HCT116 (cell line): ENCODE measurements around the gene MST1. TPM values are rescaled to one million over a fixed set of nuclear protein-coding genes. Genes with fewer than 3 reads are reported as not detected.

Experiments
- ATAC-seq: fragments of 200-7000 bp; cut with Tn5 transposase; 2 replicates; pipeline ENCODE4 v1.9.1; 2020; ENCODE audit warnings: mild to moderate bottlenecking, moderate library complexity
- BruUV-seq: library from RNA; stranded (reverse); fragments of 400-500 nt; replicated peaks from 2 replicates; lab custom pipeline; 2021; lab: Mats Ljungman, UMichigan
- CTCF ChIA-PET: fragments of 300-600 bp; sonication (Branson Sonifier 250); formaldehyde crosslinking; loops from one replicate; lab custom pipeline; 2021; ENCODE audit warnings: antibody characterized with exemption; lab: Charles Lee
- POLR2A ChIA-PET: fragments of 300-600, 350-600 bp; sonication (Branson Sonifier 250); formaldehyde crosslinking; loops from one replicate; lab custom pipeline; 2021; ENCODE audit warnings: antibody characterized with exemption; lab: Charles Lee
- RAD21 ChIA-PET, 2 experiments: fragments of 300-600 bp; sonication (Branson Sonifier 250); formaldehyde crosslinking; loops; one replicate each; lab custom pipeline; 2023; ENCODE audit warnings: low total read pairs in 2 of 2; ENCODE audit not compliant: uncharacterized antibody in 2 of 2, unreplicated experiment in 2 of 2, low non-redundant PET in 1 of 2; lab: Charles Lee
- DNase-seq: peaks from one replicate; pipeline ENCODE4 v3.0.0-alpha.2; 2010; ENCODE audit warnings: low read depth, low spot score
- H2AFZ ChIP-seq: fragments of 200-600 bp; shearing (Covaris generic), sonication (generic); 2 replicates; pipeline ENCODE4 v1.6.1; 2017; ENCODE audit warnings: low read depth, mixed run types, mixed read lengths, antibody characterized with exemption, low read length; ENCODE audit not compliant: poor library complexity, severe bottlenecking
- H3K27ac ChIP-seq: 2 replicates; pipeline ENCODE4 v1.5.1; 2012; ENCODE audit warnings: low read depth, low read length
- H3K27me3 ChIP-seq: fragments of 200-600 bp; sonication (generic); 2 replicates; pipeline ENCODE4 v1.6.1; 2016; ENCODE audit warnings: mixed run types, low read length, mixed read lengths; ENCODE audit not compliant: insufficient read depth
- H3K36me3 ChIP-seq, 2 experiments: fragments of 200-500 bp in 1 of 2; fragments of 200-600 bp in 1 of 2; sonication (Bioruptor generic) in 1 of 2; sonication (generic) in 1 of 2; 2 replicates each; pipeline versions ENCODE4 v1.5.1 to v1.6.1; 2014 to 2016; ENCODE audit warnings: low read length in 2 of 2, inconsistent platforms in 1 of 2, mixed read lengths in 1 of 2, mixed run types in 1 of 2; ENCODE audit not compliant: insufficient read depth in 2 of 2, control insufficient read depth in 1 of 2
- H3K4me1 ChIP-seq, 2 experiments: fragments of 200-600 bp in 1 of 2; sonication (generic) in 1 of 2; 2 replicates each; pipeline versions ENCODE4 v1.5.1 to v1.6.1; 2012 to 2017; ENCODE audit warnings: low read length in 2 of 2, inconsistent platforms in 1 of 2, mild to moderate bottlenecking in 1 of 2, mixed read lengths in 1 of 2, mixed run types in 1 of 2, moderate library complexity in 1 of 2; ENCODE audit not compliant: insufficient read depth in 2 of 2, control insufficient read depth in 1 of 2
- H3K4me2 ChIP-seq: fragments of 200-600 bp; sonication (generic); 2 replicates; pipeline ENCODE4 v1.6.1; 2017; ENCODE audit warnings: mixed run types, low read length, mixed read lengths
- H3K4me3 ChIP-seq, 2 experiments: fragments of 200-600 bp in 1 of 2; sonication (generic) in 1 of 2; replicated peaks in 1 of 2; 2 replicates each; pipeline ENCODE4 v1.5.1; 2011 to 2016; ENCODE audit warnings: low read length in 2 of 2, control low read depth in 1 of 2, low read depth in 1 of 2, mild to moderate bottlenecking in 1 of 2, mixed read lengths in 1 of 2, mixed run types in 1 of 2
- H3K79me2 ChIP-seq: fragments of 200-600 bp; sonication (generic); 2 replicates; pipeline ENCODE4 v1.6.1; 2017; ENCODE audit warnings: mild to moderate bottlenecking, mixed run types, low read length, moderate library complexity, mixed read lengths; ENCODE audit not compliant: insufficient read depth
- H3K9ac ChIP-seq: fragments of 200-600 bp; sonication (generic); 2 replicates; pipeline ENCODE4 v1.6.1; 2016; ENCODE audit warnings: low read length, mixed read lengths
- H3K9me2 ChIP-seq: fragments of 200-600 bp; sonication (generic), shearing (Covaris generic); 2 replicates; pipeline ENCODE4 v1.6.1; 2017; ENCODE audit warnings: mixed run types, mild to moderate bottlenecking, moderate library complexity; ENCODE audit not compliant: insufficient read depth
- H3K9me3 ChIP-seq, 2 experiments: fragments of 200-500 bp in 1 of 2; fragments of 200-600 bp in 1 of 2; sonication (Bioruptor generic) in 1 of 2; sonication (generic) in 1 of 2; 2 replicates each; pipeline ENCODE4 v1.6.1; 2014 to 2017; ENCODE audit warnings: low read length in 2 of 2, mixed read lengths in 2 of 2, inconsistent platforms in 1 of 2, low read depth in 1 of 2, mild to moderate bottlenecking in 1 of 2, mixed run types in 1 of 2, moderate library complexity in 1 of 2; ENCODE audit not compliant: control insufficient read depth in 1 of 2, insufficient read depth in 1 of 2
- H4K20me1 ChIP-seq: fragments of 200-600 bp; sonication (generic), shearing (Covaris generic); 2 replicates; pipeline ENCODE4 v1.6.1; 2017; ENCODE audit warnings: mixed run types, mild to moderate bottlenecking, moderate library complexity; ENCODE audit not compliant: insufficient read depth
- ATF3 ChIP-seq: IDR thresholded peaks from 2 replicates; pipeline ENCODE4 v1.6.1; 2012
- EGR1 ChIP-seq: IDR thresholded peaks from 2 replicates; pipeline ENCODE4 v1.6.1; 2012; ENCODE audit warnings: low read depth
- JUND ChIP-seq: IDR thresholded peaks from 2 replicates; pipeline ENCODE4 v1.6.1; 2012
- POLR2A ChIP-seq: IDR thresholded peaks from 2 replicates; pipeline ENCODE4 v1.7.0; 2011; ENCODE audit warnings: borderline replicate concordance; ENCODE audit not compliant: insufficient read depth, insufficient read length; ENCODE audit errors: extremely low read depth
- POLR2AphosphoS5 ChIP-seq: IDR thresholded peaks from 2 replicates; pipeline ENCODE4 v1.6.1; 2011; ENCODE audit warnings: mild to moderate bottlenecking, low read depth, low read length, moderate library complexity
- YY1 ChIP-seq: IDR thresholded peaks from 2 replicates; pipeline ENCODE4 v1.6.1; 2011; ENCODE audit warnings: low read length, low read depth, moderate library complexity, mild to moderate bottlenecking; ENCODE audit not compliant: insufficient replicate concordance; ENCODE audit errors: extremely low read depth
- ZFX ChIP-seq: fragments of 450-650 bp; IDR thresholded peaks from 2 replicates; pipeline ENCODE4 v1.6.1; 2017
- intact Hi-C: fragments of 100-400 bp; cut with micrococcal nuclease; formaldehyde crosslinking; loops from 2 replicates; pipeline ENCODE4 v1.10.0; 2022
- total RNA-seq: library from RNA; stranded (reverse); gene quantifications from one replicate; pipeline ENCODE4 v1.2.1, GENCODE V29; 2021; ENCODE audit not compliant: unreplicated experiment

MST1 gene
- total RNA-seq, 1 experiment from 2014 or later, result 15.4 TPM

GRCh38 chr3:49723628-49724551 lies 34.6 kb upstream of the MST1 start, which contains the start of gene GMPPB:
GMPPB (minus strand) TSS chr3:49723951; CDS start chr3:49723726, 225 bp downstream.
- DNase-seq (peak; percentile 92), ATAC-seq (peak; percentile 85)
- peak within 1 kb of the TSS; percentile 99 for H3K9ac ChIP-seq
- H3K4me2 ChIP-seq, result peak within 1 kb of the TSS; percentile 92
- intact Hi-C loops, result loop anchor here (5.0 kb wide), 1 partner anchor 113 kb away; no protein-coding TSS in a partner anchor
- BruUV-seq, result TSS peak; percentile 63
- H3K27me3 ChIP-seq, result no peaks in the 10 kb centered on the region
- no peaks in the 10 kb centered on the region for H4K20me1 ChIP-seq
- H2AFZ ChIP-seq, result no peak within 1 kb of the TSS
- peaks cover 13 to 35% of the 10 kb centered on the region in 2 experiments; a peak in 3 of 4 replicates for H3K4me1 ChIP-seq
- peak; percentile 6 for TF ChIP-seq YY1
- TF ChIP-seq JUND, result no peak
- peak; percentile 39 for TF ChIP-seq POLR2A
- TF ChIP-seq ATF3, result no peak
- peak; percentile 50; the same call in 1 of the 2 replicates for TF ChIP-seq ZFX
- peak; percentile 78 for TF ChIP-seq POLR2AphosphoS5
- CTCF ChIA-PET, result interaction anchor here (1.0 kb wide), 1 partner anchor 79 kb away, joined by 3 read pairs; the partner anchor contains the start of gene INKA1
- no peaks in the 10 kb centered on the region for H3K9me3 ChIP-seq
- peak within 1 kb of the TSS; percentile 95 for H3K4me3 ChIP-seq
- RAD21 ChIA-PET, result interaction anchor here in 1 of 2 experiments (0.7 kb wide), 1 partner anchor 139 kb away, joined by 3 read pairs; no protein-coding TSS in a partner anchor
- POLR2A ChIA-PET, result no interaction called here
- H3K9me2 ChIP-seq, result no peaks in the 10 kb centered on the region
- peaks cover 5 to 27% of the 10 kb centered on the region in 2 experiments; a peak in 3 of 4 replicates for H3K36me3 ChIP-seq
- H3K79me2 ChIP-seq, result peaks cover 18% of the 10 kb centered on the region
- peak within 1 kb of the TSS; percentile 92 for H3K27ac ChIP-seq

GRCh38 chr3:49723296-49723627 lies 34.0 kb upstream of the MST1 start:
- H4K20me1 ChIP-seq, result no peaks in the 10 kb centered on the region
- H3K9me2 ChIP-seq, result no peaks in the 10 kb centered on the region
- H2AFZ ChIP-seq, result no peak overlapping the region
- H3K4me2 ChIP-seq, result peak overlapping the region; percentile 92
- peak overlapping the region; percentile 95 for H3K4me3 ChIP-seq
- H3K9me3 ChIP-seq, result no peaks in the 10 kb centered on the region
- ATAC-seq, result peak; percentile 25
- intact Hi-C loops, result loop anchor here (5.0 kb wide), 1 partner anchor 114 kb away; no protein-coding TSS in a partner anchor
- peak overlapping the region; percentile 92 for H3K27ac ChIP-seq
- no TSS peak for BruUV-seq
- CTCF ChIA-PET, result interaction anchor here (1.0 kb wide), 1 partner anchor 79 kb away, joined by 3 read pairs; the partner anchor contains the start of gene INKA1
- peaks cover 13 to 37% of the 10 kb centered on the region in 2 experiments; a peak in 3 of 4 replicates for H3K4me1 ChIP-seq
- H3K79me2 ChIP-seq, result peaks cover 18% of the 10 kb centered on the region
- POLR2A ChIA-PET, result interaction anchor here (0.6 kb wide), 1 partner anchor 184 kb away, joined by 3 read pairs; no protein-coding TSS in a partner anchor
- DNase-seq, result peak; percentile 16
- H3K36me3 ChIP-seq, result peaks cover 5 to 27% of the 10 kb centered on the region in 2 experiments; a peak in 3 of 4 replicates
- H3K9ac ChIP-seq, result peak overlapping the region; percentile 99
- RAD21 ChIA-PET, result interaction anchor here in 1 of 2 experiments (0.7 kb wide), 1 partner anchor 140 kb away, joined by 3 read pairs; no protein-coding TSS in a partner anchor
- H3K27me3 ChIP-seq, result no peaks in the 10 kb centered on the region
- TF ChIP-seq POLR2A (no peak), EGR1 (no peak)
